ENCODE results near the gene ZNF592.

The ZNF592 gene

DNA sequence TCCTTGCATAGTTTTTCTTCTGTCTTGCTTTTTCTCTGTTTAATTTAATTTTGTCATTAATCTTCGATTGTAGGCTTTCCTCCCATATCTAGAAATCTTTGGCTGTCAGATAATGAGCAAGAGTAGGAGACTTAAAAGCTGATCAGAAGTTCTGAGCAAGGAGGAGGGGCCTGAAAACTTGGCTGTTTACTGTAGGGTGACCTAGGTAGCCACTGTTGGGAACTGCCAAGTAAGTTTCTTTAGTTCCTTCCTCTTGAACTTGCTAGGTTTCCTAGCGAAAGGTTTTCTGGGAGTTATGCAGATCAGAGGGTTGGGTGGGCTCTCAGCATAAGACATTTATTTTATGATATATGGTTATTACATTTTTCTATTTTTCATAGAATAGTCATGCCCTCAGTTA is 83.2 kb downstream of the ZNF592 start:
- Histone ChIP-seq H3K27me3 (ENCODE audit: control insufficient read depth, insufficient read depth, low read length) (no peaks in the 10 kb centered on the region), H2AFZ (no peak overlapping the region), H3K36me3 (ENCODE audit: control insufficient read depth, insufficient read depth, low read length) (no peaks in the 10 kb centered on the region), H3K27ac (no peak overlapping the region), H3K9me3 (ENCODE audit: control insufficient read depth, low read length) (no peaks in the 10 kb centered on the region), H3K4me1 (no peaks in the 10 kb centered on the region), H3K4me3 (ENCODE audit: low read depth, low read length) (no peak overlapping the region), H3K79me2 (peaks cover 2% of the 10 kb centered on the region), H3K4me2 (ENCODE audit: low read length) (no peak overlapping the region), H3K9ac (no peak overlapping the region)
- TF ChIP-seq CTCF (IDR thresholded peaks at IDR 0.05), result no peak

DNA sequence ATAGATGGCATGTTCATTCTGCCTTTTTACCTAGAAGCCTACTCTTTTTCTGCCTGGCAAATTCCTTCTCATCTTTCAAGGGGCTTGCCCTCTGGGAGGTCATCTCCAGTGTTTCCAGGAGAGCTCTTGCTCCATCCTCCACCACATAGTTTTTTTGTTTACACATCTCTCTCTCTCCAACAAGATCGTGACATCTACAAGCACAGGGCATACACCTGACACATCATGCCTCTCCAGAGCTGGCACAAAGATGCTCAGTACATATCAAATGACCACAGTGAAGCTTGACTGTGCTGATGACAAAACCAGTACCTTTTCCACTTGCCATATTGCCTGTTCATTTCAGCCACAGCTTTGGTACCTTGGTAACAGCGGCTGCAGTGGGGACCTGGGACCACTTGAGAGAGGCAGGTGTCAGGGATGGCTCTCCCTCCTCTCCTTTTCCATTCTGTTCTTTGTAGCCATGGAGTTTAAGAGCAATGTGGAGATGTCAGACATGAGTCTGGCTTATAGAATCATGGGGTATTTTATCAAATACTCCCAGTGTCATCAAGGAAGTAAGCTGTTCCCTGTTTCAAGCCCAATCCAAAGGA is 84.2 kb downstream of the ZNF592 start:
- Histone ChIP-seq H2AFZ (no peak overlapping the region), H3K79me2 (no peaks in the 10 kb centered on the region), H3K27me3 (ENCODE audit: control insufficient read depth, insufficient read depth, low read length) (no peaks in the 10 kb centered on the region), H3K4me3 (ENCODE audit: low read depth, low read length) (no peak overlapping the region), H3K4me2 (ENCODE audit: low read length) (no peak overlapping the region), H3K36me3 (ENCODE audit: control insufficient read depth, insufficient read depth, low read length) (no peaks in the 10 kb centered on the region), H3K9ac (no peak overlapping the region), H3K4me1 (no peaks in the 10 kb centered on the region), H3K27ac (no peak overlapping the region), H3K9me3 (ENCODE audit: control insufficient read depth, low read length) (no peaks in the 10 kb centered on the region)
- no peak for TF ChIP-seq CTCF (IDR thresholded peaks at IDR 0.05)

DNA sequence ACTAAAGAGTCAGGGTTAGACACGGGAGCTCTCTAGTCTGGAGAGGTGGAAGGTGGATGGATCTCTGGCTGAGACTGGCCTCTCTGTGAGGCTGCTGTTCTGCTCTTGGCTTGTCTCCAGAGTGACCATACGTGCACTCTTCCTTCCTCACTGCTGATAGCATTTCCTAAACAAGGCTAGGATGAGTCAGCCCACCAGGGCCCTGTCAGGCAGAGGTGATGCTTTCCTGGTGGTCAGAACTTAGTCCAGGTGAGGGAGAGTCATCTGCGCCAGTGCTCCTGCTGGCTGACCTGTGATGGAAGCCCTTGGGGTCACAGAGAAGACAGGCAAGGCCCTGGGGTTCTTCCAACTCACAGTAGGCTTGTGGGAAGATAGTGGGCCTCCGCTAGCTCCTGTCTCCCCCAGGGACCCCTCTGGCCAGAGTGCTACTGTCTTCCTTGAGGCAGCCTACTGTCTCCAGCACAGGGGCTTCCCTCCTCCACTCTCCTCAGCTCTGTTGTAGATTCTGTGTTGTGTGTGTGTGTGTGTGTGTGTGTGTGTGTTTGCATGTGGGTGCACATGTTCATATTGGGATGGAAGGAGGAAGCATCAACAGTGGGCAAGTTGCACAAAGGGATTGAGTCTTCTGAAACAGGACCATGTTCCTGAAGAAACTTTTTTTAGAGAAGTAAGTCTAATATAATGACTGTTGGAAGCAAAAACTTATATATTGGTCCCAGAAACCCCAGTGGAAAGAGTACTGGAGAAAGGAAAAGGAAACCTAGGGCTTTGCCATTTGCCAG is 85.2 kb downstream of the ZNF592 start:
- Histone ChIP-seq H3K4me1 (no peaks in the 10 kb centered on the region), H3K27ac (no peak overlapping the region), H3K79me2 (no peaks in the 10 kb centered on the region), H3K36me3 (ENCODE audit: control insufficient read depth, insufficient read depth, low read length) (no peaks in the 10 kb centered on the region), H3K9ac (no peak overlapping the region), H3K4me2 (ENCODE audit: low read length) (no peak overlapping the region), H2AFZ (no peak overlapping the region), H3K9me3 (ENCODE audit: control insufficient read depth, low read length) (no peaks in the 10 kb centered on the region), H3K4me3 (ENCODE audit: low read depth, low read length) (no peak overlapping the region), H3K27me3 (ENCODE audit: control insufficient read depth, insufficient read depth, low read length) (no peaks in the 10 kb centered on the region)
- TF ChIP-seq CTCF (IDR thresholded peaks at IDR 0.05), result no peak

DNA sequence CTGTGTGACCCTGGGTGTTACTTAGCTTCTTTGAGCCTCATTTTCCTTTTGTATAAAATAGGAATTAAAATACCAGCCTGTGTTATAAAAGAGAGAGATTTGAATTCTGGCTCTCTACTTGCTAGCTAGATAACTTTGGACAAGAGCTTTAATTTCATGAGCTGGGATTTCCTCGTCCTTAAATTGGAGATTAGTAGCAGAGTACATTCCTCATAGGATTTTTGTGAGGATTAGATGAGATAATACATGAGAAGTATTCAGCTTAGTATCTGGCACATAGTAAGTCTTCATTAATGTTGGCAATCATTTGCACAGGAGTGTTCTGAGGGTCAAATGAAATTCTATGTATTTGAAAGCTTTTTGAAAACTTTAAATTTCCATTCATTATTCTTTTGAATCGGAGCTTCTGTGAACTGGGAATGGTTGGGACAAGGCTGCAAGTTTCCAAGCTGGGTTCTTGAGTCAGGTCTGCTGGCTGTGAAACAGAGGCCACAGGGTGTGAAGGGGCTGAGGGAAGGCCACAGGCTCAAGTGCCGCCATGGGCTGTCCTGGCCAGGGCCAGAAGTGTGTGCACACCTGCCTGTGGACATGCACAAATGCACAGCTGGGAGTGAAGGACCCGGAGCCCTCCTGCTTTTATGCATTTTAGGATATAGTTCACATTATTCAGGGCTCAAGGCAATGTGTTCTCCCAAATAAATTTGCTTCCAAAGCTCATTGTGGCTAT is 86.0 kb downstream of the ZNF592 start:
- Histone ChIP-seq H3K4me3 (ENCODE audit: low read depth, low read length) (no peak overlapping the region), H3K79me2 (no peaks in the 10 kb centered on the region), H3K36me3 (ENCODE audit: control insufficient read depth, insufficient read depth, low read length) (no peaks in the 10 kb centered on the region), H3K4me2 (ENCODE audit: low read length) (no peak overlapping the region), H3K9me3 (ENCODE audit: control insufficient read depth, low read length) (no peaks in the 10 kb centered on the region), H3K27me3 (ENCODE audit: control insufficient read depth, insufficient read depth, low read length) (no peaks in the 10 kb centered on the region), H3K9ac (no peak overlapping the region), H3K27ac (no peak overlapping the region), H2AFZ (no peak overlapping the region), H3K4me1 (peaks cover 5% of the 10 kb centered on the region)
- TF ChIP-seq CTCF (IDR thresholded peaks at IDR 0.05), result no peak
